DND-41 (cell line): ENCODE data around the gene CSNK1A1.

ENCODE experiments used
- EZH2 ChIP-seq: IDR thresholded peaks from 3 replicates; pipeline ENCODE4 v1.6.1; 2012; ENCODE audit warnings: borderline replicate concordance, low read depth, mild to moderate bottlenecking, moderate library complexity, low read length, inconsistent platforms; ENCODE audit not compliant: severe bottlenecking
- TF ChIP-seq, protein P1 (sequence below): IDR thresholded peaks from 2 replicates; pipeline ENCODE4 v1.5.1; 2012; ENCODE audit warnings: borderline replicate concordance, low read length, moderate library complexity, mild to moderate bottlenecking; ENCODE audit not compliant: poor library complexity, severe bottlenecking; ENCODE audit errors: extremely low read depth

DNA sequence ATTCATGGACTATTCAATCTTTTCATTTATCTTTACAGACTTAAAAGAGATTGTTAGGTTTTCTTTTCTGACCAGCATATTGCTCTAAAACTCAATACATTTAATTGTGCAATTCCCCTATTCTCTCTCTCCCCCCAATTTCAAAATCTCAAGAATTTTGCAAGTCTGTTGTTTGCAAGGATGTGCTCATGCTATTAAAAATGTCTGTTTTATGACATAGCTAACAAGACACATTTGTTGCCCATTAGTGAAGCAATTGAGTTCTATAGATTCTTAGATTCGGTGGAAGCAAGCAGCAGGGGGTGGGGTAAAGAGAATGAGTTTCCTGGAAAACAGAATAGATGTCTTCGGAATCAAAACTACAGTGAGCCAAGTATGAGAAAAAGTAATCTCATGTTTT lies 8.5 kb upstream of the CSNK1A1 start:
- TF ChIP-seq, protein P1, sequence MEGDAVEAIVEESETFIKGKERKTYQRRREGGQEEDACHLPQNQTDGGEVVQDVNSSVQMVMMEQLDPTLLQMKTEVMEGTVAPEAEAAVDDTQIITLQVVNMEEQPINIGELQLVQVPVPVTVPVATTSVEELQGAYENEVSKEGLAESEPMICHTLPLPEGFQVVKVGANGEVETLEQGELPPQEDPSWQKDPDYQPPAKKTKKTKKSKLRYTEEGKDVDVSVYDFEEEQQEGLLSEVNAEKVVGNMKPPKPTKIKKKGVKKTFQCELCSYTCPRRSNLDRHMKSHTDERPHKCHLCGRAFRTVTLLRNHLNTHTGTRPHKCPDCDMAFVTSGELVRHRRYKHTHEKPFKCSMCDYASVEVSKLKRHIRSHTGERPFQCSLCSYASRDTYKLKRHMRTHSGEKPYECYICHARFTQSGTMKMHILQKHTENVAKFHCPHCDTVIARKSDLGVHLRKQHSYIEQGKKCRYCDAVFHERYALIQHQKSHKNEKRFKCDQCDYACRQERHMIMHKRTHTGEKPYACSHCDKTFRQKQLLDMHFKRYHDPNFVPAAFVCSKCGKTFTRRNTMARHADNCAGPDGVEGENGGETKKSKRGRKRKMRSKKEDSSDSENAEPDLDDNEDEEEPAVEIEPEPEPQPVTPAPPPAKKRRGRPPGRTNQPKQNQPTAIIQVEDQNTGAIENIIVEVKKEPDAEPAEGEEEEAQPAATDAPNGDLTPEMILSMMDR, result no peak
- no peak for TF ChIP-seq EZH2
